ENCODE results near the gene UPK3A.
"Not testable (repeated sequence)": the region's sequence is repeated elsewhere in the genome, so short reads cannot be mapped to it uniquely, and the experiment has no call there.

DNA sequence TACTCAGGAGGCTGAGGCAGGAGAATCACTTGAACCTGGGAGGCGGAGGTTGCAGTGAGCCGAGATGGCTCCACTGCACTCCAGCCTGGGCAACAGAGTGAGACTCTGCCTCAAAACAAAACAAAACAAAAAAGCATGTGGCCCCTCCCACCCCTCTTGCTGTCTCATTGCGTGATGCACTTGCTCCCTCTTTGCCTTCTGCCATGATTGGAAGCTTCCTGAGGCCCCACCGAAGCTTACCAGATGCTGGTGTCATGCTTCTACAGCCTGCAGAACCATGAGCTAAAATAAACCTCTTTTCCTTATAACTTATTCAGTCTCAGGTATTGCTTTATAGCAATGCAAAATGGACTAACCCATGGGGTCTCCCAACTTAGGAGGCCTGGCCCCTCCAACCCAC, 26.8 kb upstream of the UPK3A start:
- not testable (repeated sequence) for TF ChIP-seq POLR2AphosphoS5 (IDR thresholded peaks at IDR 0.05; ENCODE audit: borderline replicate concordance, low read depth, low read length); EZH2 (IDR thresholded peaks at IDR 0.05); FOXP2 (optimal IDR thresholded peaks at IDR 0.05; ENCODE audit: control extremely low read depth, extremely low read length, insufficient read depth)
